CD4-positive, alpha-beta T cell treated with Interleukin-17A for 4 hours (primary cell): ENCODE results near the gene PLK4.
A peak's percentile ranks its signal among the peaks of the same experiment; 100 is the strongest.
"Not testable (repeated sequence)": the region's sequence is repeated elsewhere in the genome, so short reads cannot be mapped to it uniquely, and the experiment has no call there.

Experiments used
- DNase-seq: peaks from one replicate; pipeline ENCODE4 v3.0.0-alpha.2; 2020; ENCODE audit warnings: mixed read lengths

PLK4 gene

DNA sequence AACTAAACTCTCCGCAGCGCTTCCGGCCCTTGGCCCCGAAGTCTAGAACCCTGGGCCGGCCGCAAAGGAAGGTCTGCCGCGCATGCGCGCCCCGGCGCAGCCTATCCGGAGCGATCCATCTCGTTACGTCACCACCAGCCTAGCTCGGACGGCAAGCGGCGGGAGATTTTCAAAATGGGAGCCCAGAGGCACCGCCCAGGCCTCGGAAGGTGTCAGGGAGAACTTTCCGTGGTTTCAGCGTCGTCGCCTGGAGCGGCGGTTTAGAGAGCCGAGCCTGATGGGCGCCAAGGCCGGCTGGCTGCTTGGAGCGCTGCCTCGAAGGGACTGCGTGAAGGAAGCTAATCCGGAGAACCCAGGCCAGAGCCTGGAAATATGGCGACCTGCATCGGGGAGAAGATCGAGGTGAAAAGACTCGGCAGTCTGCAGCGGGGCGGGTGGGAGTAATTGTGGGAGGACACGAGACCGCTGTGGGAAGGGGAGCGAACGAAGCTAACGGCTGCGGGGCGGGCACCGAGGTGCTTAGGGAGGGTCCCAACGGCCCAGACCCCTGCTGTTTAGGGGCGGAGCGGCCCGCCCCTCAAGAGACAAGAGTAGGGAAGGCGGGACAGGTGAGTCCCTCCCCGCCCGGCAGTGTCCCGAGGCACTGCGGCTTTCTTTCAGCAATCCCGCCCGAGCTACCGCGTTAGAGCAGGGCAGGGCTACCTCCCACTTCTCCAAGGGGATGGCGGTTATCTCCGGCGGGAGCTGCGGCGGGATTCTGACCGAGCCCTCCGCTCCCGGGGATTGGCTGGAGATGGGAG, at the start of gene PLK4:
TSS of gene PLK4 (plus strand) at position 131 of the 800 bp plus-strand sequence. CDS start at position 373, 242 bp downstream.
- peak; percentile 95 for DNase-seq

DNA sequence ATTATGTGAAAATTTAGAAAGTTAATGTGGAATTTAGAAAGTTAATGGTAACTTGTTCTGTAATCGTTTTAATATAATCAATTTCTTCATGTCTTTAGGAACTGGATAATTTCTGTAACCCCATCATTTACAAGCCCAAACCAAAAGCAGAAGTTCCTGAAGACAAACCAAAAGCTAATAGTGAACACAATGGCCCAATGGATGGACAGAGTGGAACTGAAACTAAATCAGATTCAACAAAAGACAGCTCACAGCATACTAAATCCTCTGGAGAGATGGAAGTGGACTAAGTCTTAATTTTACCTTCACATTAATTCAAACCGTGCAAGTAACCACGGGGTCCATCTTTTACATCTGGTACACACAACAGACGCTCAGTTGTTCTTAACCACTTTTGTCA, 48.1 kb upstream of the PLK4 start:
- no peak for DNase-seq

DNA sequence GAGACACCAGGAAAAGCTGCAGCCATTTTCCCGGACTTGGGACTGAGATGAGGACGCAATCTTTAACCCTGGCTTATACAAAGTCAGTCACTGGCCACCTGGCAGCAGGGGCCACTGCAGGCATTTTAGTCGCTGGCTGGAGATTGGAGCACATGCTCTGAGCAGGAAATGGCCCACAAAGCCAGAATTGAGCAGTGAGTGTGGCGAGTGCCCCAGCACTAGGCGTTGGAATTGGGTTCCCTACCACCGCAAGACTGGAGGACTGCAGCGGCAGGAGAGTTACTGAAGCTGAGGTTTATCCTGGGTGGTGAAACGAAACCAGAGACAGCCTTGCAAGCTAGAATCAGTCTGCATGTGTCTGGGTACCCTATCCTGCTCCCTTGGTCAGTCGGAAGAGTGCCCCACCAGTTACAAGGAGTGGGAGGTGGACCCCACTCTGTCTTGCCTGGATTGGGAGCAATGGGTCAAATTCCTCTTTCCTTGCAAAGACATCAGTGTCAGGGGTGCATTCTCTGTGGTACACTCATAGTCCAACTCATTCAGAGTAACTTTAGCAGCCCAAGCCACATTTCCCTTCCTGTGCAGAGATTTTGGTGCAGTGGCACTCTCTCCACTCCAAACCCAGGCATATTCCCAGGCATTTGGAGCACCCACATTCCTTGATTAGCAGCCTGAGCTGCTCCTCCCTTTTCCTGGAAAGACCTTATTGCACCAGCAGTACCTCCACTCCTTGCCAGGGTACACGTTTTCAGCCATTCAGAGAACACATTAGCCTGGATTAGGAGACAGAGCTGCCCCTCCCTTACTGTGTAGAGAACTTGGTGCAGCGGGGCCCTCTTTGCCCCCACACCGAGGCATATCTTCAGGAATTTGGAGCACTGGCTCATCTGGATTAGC, 36.7 kb upstream of the PLK4 start:
- no peak for DNase-seq

- no peak for DNase-seq
Measured at GRCh38 chr4:127844601-127845116, 36.0 kb upstream of the PLK4 start.

DNA sequence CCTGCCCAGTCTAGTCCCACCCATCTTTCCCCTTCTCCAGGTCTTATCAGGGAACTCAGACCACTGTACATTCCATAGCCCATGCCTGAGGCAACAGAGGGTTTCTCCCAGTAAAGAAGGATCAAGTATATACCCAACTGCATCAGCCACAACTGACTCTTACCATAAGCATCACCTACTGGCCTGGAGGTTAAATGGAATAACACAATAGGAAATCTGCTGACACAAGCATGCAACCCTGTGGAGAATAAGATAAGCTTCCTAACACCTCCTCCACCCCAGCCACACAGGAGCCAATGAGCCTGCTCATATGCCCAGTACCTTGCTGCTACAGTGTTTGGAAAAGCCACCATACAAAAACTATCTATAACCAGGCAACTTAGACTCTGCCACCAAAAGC, 34.6 kb upstream of the PLK4 start:
- no peak for DNase-seq

- no peak for DNase-seq
Measured at GRCh38 chr4:127846765-127847164, 33.9 kb upstream of the PLK4 start.

DNA sequence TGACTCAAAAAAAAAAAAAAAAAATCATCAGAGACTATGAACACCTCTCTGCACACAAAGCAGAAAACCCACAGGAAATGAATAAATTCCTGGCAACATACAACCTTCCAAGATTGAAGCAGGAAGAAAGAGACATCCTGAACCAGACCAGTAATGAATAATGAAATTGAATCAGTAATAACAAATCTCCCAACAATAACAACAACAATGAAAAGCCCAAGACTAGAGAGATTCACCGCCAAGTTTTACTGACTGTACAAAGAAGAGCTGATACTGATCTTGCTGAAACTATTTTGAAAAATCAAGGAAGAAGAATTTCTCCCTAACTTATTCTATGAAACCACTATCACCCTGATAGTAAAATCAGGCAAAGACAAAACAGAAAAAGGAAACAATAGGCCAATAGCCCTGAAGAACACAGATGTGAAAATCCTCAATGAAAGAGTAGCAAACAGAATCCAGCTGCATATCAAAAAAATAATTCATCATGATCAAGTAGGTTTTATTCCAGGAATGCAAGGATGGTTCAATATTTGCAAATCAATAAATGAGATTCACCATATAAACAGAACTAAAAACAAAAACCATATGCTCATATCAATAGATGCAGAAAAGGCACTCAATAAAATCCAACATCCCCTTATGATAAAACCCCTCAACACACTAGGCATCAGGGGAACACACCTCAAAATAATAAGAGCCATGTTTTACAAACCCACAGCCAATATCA, 31.0 kb upstream of the PLK4 start:
- DNase-seq, result no peak

DNA sequence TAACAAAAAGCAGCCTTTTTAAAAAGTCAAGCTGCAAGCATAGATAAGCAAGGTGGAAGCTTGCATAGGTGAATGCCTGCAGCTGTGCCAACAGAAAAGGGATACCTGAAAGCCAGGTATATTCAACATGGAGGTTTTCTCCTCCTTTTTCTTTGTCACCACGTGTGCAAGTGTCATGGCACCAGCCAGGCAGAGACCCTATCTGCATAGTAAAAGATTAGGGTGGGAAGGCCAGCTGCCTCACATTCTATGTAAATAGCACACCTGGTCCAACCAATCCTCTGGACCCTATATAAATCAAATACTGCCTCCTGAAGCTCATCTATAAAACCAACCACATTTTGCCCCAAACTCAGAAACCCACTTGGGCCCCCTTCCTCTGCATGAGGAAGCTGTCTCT, 28.0 kb upstream of the PLK4 start:
- no peak for DNase-seq

DNA sequence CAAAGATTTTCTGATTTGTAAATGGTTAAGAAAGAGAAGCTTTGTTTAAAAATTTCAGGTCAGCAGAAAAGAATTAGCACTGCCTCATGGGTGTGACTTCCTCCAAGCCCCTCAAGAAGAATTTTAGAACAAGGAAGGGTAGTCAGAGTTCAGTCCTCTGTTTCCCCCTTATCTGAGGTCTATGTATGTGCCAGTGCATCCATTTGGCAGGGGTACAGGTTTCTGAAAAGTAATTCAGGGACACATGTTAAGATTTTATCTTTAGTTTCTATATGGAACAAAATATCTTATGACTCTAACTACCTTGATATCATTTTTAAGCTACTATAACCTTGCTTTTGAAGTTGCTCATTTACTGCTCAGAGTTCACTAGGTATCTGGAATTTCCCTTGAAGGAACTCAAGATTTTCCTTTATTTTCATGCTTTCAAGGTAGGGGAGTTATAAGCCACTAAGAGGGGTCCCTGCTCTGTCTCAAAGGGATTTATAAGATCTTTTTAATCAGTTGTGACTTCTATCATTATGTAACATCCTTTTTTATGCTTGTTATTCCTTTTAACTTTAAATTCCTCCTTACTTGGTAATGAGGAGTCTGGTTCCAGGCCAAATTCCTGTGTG, 24.4 kb upstream of the PLK4 start:
- no peak for DNase-seq

- no peak for DNase-seq
Measured at GRCh38 chr4:127856813-127857447, 23.8 kb upstream of the PLK4 start.

GRCh38 chr4:127857641-127858040, 23.1 kb upstream of the PLK4 start:
- no peak for DNase-seq

GRCh38 chr4:127868196-127868595, 12.5 kb upstream of the PLK4 start:
- no peak for DNase-seq

- no peak for DNase-seq
Measured at GRCh38 chr4:127870281-127870680, 10.4 kb upstream of the PLK4 start.

DNA sequence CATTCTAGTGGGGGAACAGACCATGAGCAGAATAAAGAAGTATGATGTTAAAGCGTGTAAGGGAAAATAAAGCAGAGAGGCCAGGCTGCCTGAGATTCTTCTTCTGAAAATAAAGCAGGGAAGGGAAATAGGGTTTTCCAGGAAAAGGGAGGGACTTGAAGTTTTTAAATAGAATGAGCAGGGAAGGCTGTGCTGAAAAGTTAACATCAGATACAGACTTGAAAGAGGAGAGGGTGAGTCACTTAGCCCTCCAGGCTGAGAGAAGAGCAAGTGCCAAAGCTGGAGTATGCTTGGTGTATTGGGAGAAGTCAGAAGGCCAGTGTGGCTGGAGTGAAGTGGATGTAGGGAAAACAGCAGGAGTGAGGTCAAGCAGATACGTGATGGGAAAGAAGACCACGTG, 10.0 kb upstream of the PLK4 start:
- DNase-seq, result no peak

DNA sequence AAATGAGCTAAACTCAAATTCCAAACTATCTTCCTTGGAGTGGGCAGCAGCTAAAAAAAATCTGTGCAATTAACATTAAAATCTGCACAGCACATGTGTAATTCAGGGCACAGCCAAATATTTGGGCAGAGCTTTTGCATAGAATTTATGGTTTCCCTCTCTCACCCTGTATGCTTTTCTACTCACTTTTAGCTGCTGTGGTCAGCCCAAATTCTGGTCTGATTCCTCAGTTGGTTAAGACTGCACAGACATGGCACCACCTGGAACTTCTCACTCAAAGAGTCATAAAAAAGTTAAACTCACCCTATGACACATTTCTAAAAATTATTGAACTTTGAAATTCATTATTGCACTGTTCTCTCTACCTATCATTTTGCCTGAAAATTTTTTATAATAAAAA, 4.9 kb upstream of the PLK4 start:
- DNase-seq, result no peak

DNA sequence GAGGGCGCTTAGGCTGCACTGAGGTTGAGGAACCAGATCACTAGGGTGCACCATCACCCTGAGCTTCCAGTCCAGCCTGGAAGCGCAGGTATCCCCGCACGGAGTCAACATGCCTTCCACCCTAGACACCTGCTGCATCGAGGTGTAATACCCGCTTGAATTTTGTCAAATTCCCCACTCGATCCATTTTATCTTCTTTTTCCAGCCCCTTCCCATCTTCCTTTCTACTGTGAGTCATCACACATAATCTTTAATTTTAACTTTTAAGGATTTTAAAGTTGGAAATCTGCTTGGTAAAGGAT, 821 bp downstream of the PLK4 start:
- peak; percentile 24 for DNase-seq

DNA sequence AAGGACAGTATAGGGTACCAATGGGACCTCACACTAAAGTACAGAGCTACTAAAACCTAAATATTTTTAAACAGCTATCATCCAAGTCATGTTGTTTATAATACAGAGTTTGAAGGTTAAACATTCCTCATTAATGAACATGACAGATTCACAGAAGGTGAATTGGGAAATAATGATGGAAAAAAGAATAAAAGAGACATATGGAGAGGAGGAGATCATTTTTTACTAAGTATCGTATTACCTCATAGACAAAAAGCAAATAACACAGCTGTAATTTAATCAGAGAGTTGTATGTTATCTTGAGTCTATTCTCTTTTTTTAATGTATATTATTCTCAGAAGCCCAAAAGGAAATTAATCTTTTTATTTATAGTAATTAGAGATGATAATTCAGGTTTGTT, 7.9 kb downstream of the PLK4 start:
- no peak for DNase-seq

GRCh38 chr4:127889903-127890302, 9.2 kb downstream of the PLK4 start:
- DNase-seq, result no peak

DNA sequence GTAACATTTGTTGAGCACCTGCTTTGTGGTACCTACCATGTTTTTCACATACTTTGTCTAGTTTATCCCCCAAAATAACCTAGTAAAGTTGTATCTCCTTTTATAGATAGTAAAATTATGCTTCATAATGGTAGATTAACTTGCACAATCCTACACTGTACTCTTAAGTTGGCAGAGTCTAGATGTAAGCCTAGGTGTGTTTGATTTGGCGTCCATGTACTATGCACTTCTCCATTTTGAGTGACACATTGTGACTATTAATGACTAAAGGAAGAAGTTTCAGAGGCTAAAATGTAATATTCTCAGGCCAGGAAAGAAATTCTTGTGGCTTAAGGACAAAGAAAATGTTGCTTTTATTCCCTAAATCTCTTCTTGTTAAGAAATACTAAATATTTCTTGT, 15.4 kb downstream of the PLK4 start:
- no peak for DNase-seq

GRCh38 chr4:127896528-127896927, 15.8 kb downstream of the PLK4 start:
- DNase-seq, result no peak

DNA sequence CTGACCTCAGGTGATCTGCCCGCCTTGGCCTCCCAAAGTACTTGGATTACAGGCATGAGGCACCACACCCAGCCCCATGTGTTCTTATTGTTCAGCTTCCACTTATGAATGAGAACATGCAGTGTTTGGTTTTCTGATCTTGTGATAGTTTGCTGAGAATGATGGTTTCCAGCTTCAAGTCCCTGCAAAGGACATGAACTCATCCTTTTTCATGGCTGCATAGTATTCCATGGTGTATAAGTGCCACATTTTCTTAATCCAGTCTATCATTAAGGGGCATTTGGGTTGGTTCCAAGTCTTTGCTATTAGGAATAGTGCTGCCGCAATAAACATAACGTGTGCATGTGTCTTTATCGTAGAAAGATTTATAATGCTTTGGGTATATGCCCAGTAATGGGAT, 19.0 kb downstream of the PLK4 start:
- DNase-seq, result not testable (repeated sequence)

DNA sequence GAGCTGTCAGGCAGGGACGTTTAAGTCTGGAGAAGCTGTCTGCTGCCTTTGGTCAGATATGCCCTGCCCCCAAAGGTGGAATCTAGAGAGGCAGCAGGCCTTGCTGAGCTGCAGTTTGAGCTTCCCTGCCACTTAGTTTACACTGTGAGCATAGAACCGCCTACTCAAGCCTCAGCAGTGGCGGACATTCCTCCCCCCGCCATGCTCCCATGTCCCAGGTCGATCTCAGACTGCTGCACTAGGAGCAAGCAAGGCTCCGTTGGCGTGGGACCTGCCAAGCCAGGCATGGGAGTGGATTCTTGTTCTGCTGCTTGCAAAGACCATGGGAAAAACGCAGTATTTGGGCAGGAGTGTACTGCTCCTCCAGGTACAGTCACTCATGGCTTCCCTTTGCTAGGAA, 24.3 kb downstream of the PLK4 start:
- no peak for DNase-seq
